SK-N-SH (cell line): Measurements from ENCODE around the gene MANSC1. TPM values are rescaled to one million over a fixed set of nuclear protein-coding genes. Genes with fewer than 3 reads are reported as not detected.
A peak's percentile ranks its signal among the peaks of the same experiment; 100 is the strongest.

Source experiments
- CTCF ChIA-PET: fragments of 300-600, 350-600 bp; formaldehyde crosslinking; extraction: SDS; loops from one replicate; lab custom pipeline; 2021; lab: Yijun Ruan, JAX
- POLR2A ChIA-PET: fragments of 350-600 bp; sonication (Branson Sonifier 250); formaldehyde crosslinking; extraction: SDS; loops from one replicate; lab custom pipeline; 2020; ENCODE audit warnings: antibody characterized with exemption, inconsistent platforms; lab: Yijun Ruan, JAX
- DNase-seq: peaks from one replicate; pipeline ENCODE4 v3.0.0; 2012
- H2AFZ ChIP-seq: fragments of 200-600 bp; sonication (generic); 2 replicates; pipeline ENCODE4 v1.8.1; 2016; ENCODE audit warnings: antibody characterized with exemption, mild to moderate bottlenecking, low read depth
- H3F3A ChIP-seq: fragments of 200-600 bp; sonication (generic); replicated peaks from 2 replicates; pipeline ENCODE3; 2016; ENCODE audit warnings: antibody characterized with exemption, mild to moderate bottlenecking; ENCODE audit not compliant: insufficient read depth
- H3K27ac ChIP-seq, 2 experiments: fragments of 200-500 bp in 1 of 2; fragments of 200-600 bp in 1 of 2; sonication (Bioruptor generic) in 1 of 2; sonication (generic), shearing (Covaris generic) in 1 of 2; 2 replicates each; pipeline versions ENCODE4 v1.5.1 to v1.6.1; 2014 to 2016; ENCODE audit warnings: low read depth in 2 of 2, inconsistent platforms in 1 of 2, low read length in 1 of 2, mild to moderate bottlenecking in 1 of 2, mixed read lengths in 1 of 2
- H3K27me3 ChIP-seq: fragments of 200-600 bp; sonication (generic), shearing (Covaris generic); 2 replicates; pipeline ENCODE4 v1.6.1; 2016; ENCODE audit warnings: mixed run types; ENCODE audit not compliant: insufficient read depth
- H3K36me3 ChIP-seq, 2 experiments: fragments of 200-500 bp in 1 of 2; fragments of 200-600 bp in 1 of 2; sonication (Bioruptor generic) in 1 of 2; sonication (generic) in 1 of 2; replicated peaks in 1 of 2; 2 replicates each; pipeline versions ENCODE3 to v1.5.1; 2014 to 2016; ENCODE audit warnings: low read length in 1 of 2, mild to moderate bottlenecking in 1 of 2; ENCODE audit not compliant: insufficient read depth in 2 of 2, control insufficient read depth in 1 of 2
- H3K4me1 ChIP-seq, 2 experiments: fragments of 200-500 bp in 1 of 2; fragments of 200-600 bp in 1 of 2; sonication (Bioruptor generic) in 1 of 2; sonication (generic), shearing (Covaris generic) in 1 of 2; 2 replicates each; pipeline versions ENCODE4 v1.5.1 to v1.6.1; 2014 to 2016; ENCODE audit warnings: low read depth in 1 of 2, low read length in 1 of 2, mixed run types in 1 of 2; ENCODE audit not compliant: insufficient read depth in 2 of 2, control insufficient read depth in 1 of 2
- H3K4me2 ChIP-seq: fragments of 200-600 bp; sonication (generic), shearing (Covaris generic); 2 replicates; pipeline ENCODE4 v1.6.1; 2017; ENCODE audit warnings: mixed run types
- H3K4me3 ChIP-seq, 2 experiments: fragments of 200-500 bp in 1 of 2; fragments of 200-600 bp in 1 of 2; sonication (Bioruptor generic) in 1 of 2; sonication (generic), shearing (Covaris generic) in 1 of 2; 2 replicates each; pipeline versions ENCODE4 v1.5.1 to v1.8.1; 2014 to 2016; ENCODE audit warnings: low read depth in 2 of 2, inconsistent platforms in 1 of 2, low read length in 1 of 2, mild to moderate bottlenecking in 1 of 2, mixed read lengths in 1 of 2, moderate library complexity in 1 of 2
- H3K79me2 ChIP-seq: fragments of 200-600 bp; sonication (generic); 2 replicates; pipeline ENCODE4 v1.8.1; 2017; ENCODE audit warnings: mild to moderate bottlenecking; ENCODE audit not compliant: insufficient read depth
- H3K9ac ChIP-seq: fragments of 200-600 bp; sonication (generic); 2 replicates; pipeline ENCODE4 v1.6.1; 2017; ENCODE audit warnings: mixed run types
- H3K9me2 ChIP-seq: fragments of 200-600 bp; sonication (generic); 2 replicates; pipeline ENCODE4 v1.6.1; 2017; ENCODE audit warnings: mixed run types
- H3K9me3 ChIP-seq: fragments of 200-600 bp; sonication (generic); 2 replicates; pipeline ENCODE4 v1.6.1; 2017; ENCODE audit warnings: mixed run types, mild to moderate bottlenecking, moderate library complexity
- H4K20me1 ChIP-seq: fragments of 200-600 bp; sonication (generic); 2 replicates; pipeline ENCODE4 v1.6.1; 2017; ENCODE audit warnings: mild to moderate bottlenecking, mixed run types; ENCODE audit not compliant: insufficient read depth
- CHD2 ChIP-seq: fragments of 150-350 bp; IDR thresholded peaks from 2 replicates; pipeline ENCODE4 v1.6.1; 2018; ENCODE audit warnings: low read length; ENCODE audit not compliant: partially characterized antibody
- ELF1 ChIP-seq: IDR thresholded peaks from 2 replicates; pipeline ENCODE4 v1.4.0; 2012
- EP300 ChIP-seq, 2 experiments: IDR thresholded peaks; 2 replicates each; pipeline versions ENCODE4 v1.4.0 to v1.6.1; 2012; ENCODE audit warnings: borderline replicate concordance in 1 of 2, low read depth in 1 of 2, low read length in 1 of 2
- EZH2phosphoT487 ChIP-seq: fragments of 200-600 bp; sonication (generic); IDR thresholded peaks from 2 replicates; pipeline ENCODE4 v1.6.1; 2017; ENCODE audit warnings: low read depth, mixed run types, mild to moderate bottlenecking, antibody characterized with exemption, moderate library complexity, borderline replicate concordance
- FOSL2 ChIP-seq: IDR thresholded peaks from 2 replicates; pipeline ENCODE4 v1.4.0; 2012; ENCODE audit warnings: low read depth, mild to moderate bottlenecking, moderate library complexity, borderline replicate concordance
- FOXJ3 ChIP-seq: sonication (generic); formaldehyde crosslinking; IDR thresholded peaks from 2 replicates; pipeline ENCODE4 v1.5.1; 2020; ENCODE audit warnings: mild to moderate bottlenecking, missing genetic modification reagents
- GABPA ChIP-seq: IDR thresholded peaks from 2 replicates; pipeline ENCODE4 v1.4.0; 2012; ENCODE audit warnings: low read depth, mild to moderate bottlenecking
- JUND ChIP-seq: IDR thresholded peaks from 2 replicates; pipeline ENCODE4 v1.4.0; 2012
- MAX ChIP-seq: IDR thresholded peaks from 2 replicates; pipeline ENCODE4 v1.4.0; 2012; ENCODE audit warnings: low read depth
- MEF2A ChIP-seq: IDR thresholded peaks from 2 replicates; pipeline ENCODE4 v1.4.0; 2012; ENCODE audit warnings: low read depth, borderline replicate concordance
- MXI1 ChIP-seq: IDR thresholded peaks from 2 replicates; pipeline ENCODE4 v1.6.1; 2012; ENCODE audit warnings: mild to moderate bottlenecking, low read depth, low read length, improper control_type of control experiment
- POLR2AphosphoS5 ChIP-seq: IDR thresholded peaks from 2 replicates; pipeline ENCODE4 v1.6.1; 2012; ENCODE audit warnings: low read depth, low read length
- RFX5 ChIP-seq: IDR thresholded peaks from 2 replicates; pipeline ENCODE4 v1.6.1; 2012; ENCODE audit warnings: mild to moderate bottlenecking, improper control_type of control experiment, low read length
- RXRA ChIP-seq: IDR thresholded peaks from 2 replicates; pipeline ENCODE4 v1.4.0; 2012; ENCODE audit warnings: low read depth, mild to moderate bottlenecking, borderline replicate concordance
- SIN3A ChIP-seq: IDR thresholded peaks from 2 replicates; pipeline ENCODE4 v1.6.1; 2012; ENCODE audit warnings: low read depth, mild to moderate bottlenecking, low read length, moderate library complexity, borderline replicate concordance
- TAF1 ChIP-seq: IDR thresholded peaks from 2 replicates; pipeline ENCODE4 v1.6.1; 2012; ENCODE audit warnings: low read depth, mild to moderate bottlenecking, low read length, moderate library complexity, borderline replicate concordance
- TCF12 ChIP-seq: IDR thresholded peaks from 2 replicates; pipeline ENCODE4 v1.4.0; 2012
- TEAD4 ChIP-seq: IDR thresholded peaks from 2 replicates; pipeline ENCODE4 v1.4.0; 2012; ENCODE audit warnings: mild to moderate bottlenecking, borderline replicate concordance; ENCODE audit not compliant: insufficient read depth
- YY1 ChIP-seq: IDR thresholded peaks from 2 replicates; pipeline ENCODE4 v1.4.0; 2012; ENCODE audit warnings: low read depth, mild to moderate bottlenecking
- WGBS: methylation state at CpG from one replicate; pipeline ENCODE4 v1.1.6; 2017; ENCODE audit warnings: low lambda C conversion rate; 5-methylcytosine and 5-hydroxymethylcytosine counted together
- polyA plus RNA-seq, 3 experiments: library from polyadenylated mRNA; depleted of rRNA; stranded (reverse); fragments of >200 nt; gene quantifications; 2 replicates each; pipeline ENCODE4 v1.2.3, GENCODE V29; 2012
- TF ChIP-seq, protein P1 (sequence below): IDR thresholded peaks from 2 replicates; pipeline ENCODE4 v1.6.1; 2012; ENCODE audit warnings: mild to moderate bottlenecking, low read depth, low read length, moderate library complexity
- TF ChIP-seq, protein P2 (sequence below): fragments of 200-600 bp; sonication (generic); IDR thresholded peaks from 2 replicates; pipeline ENCODE4 v1.6.1; 2017; ENCODE audit warnings: antibody characterized with exemption, mild to moderate bottlenecking, moderate library complexity

MANSC1 gene
- polyA plus RNA-seq, 1 of the 3 experiments (the other 2 are of a cell fraction): 2.9 TPM

DNA sequence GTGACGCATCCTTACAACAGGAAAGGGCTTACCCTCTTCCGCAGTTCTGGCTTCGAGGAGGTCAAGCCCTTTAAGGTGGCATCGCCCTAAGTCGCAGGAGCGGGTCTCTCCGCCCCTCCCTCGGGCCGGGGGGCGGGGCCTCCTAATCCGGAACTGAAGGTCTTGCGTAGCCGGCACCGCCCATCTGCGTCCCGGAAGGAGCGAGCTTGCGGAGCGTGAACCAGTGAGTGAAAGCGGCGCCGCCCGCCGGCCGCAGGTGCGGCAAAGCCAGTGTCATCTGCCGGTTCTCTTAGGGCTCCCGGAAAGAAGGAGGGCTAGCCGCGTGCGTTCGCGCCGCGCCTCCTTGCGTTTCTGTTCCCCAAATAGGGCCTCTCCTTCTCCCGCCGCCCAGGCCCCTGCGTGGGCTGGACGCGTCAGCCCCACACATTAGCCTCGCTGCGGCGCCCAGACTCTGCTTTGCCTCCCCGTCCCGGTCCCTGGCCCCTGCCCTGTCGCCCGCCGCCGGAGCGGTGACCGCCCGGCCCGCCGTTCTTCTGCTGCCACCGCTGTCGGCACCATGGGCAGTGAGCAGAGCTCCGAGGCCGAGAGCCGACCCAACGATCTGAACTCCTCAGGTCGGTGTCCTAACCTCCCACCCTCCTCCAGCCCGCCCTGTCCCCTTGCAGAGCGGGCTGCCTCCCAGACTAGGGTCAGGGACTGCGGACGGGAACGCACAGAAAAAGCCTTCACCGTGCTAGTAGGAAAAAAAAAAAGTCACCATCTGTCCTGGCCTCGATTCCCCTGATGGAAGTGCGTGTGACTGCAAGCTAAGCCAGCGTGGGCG is 7.1 kb upstream of the MANSC1 start, which contains the start of gene BORCS5:
BORCS5 (plus strand) TSS at position 183 of the 823 bp plus-strand sequence; CDS start at position 557, 374 bp downstream.
- H2AFZ ChIP-seq: peak within 1 kb of the TSS; percentile 78
- no peaks in the 10 kb centered on the region for H3K9me3 ChIP-seq
- 2% methylated on average over 21 of the region's 72 CpGs for WGBS
- H3F3A ChIP-seq: peaks cover 12% of the 10 kb centered on the region
- no peaks in the 10 kb centered on the region for H3K36me3 ChIP-seq
- H3K9me2 ChIP-seq: no peaks in the 10 kb centered on the region
- POLR2A ChIA-PET: interaction anchor here (0.5 to 2.6 kb wide), 12 partner anchors 10 to 707 kb away, joined by 3 to 14 read pairs (median 3); partner anchors contain the start of gene LRP6
- H3K79me2 ChIP-seq: peaks cover 29% of the 10 kb centered on the region
- peak within 1 kb of the TSS; percentile 76 to 91 for H3K27ac ChIP-seq
- H3K4me3 ChIP-seq: peak within 1 kb of the TSS; percentile 83 to 87
- H3K27me3 ChIP-seq: no peaks in the 10 kb centered on the region
- H4K20me1 ChIP-seq: no peaks in the 10 kb centered on the region
- peaks cover 0 to 9% of the 10 kb centered on the region in 2 experiments; a peak in 2 of 4 replicates for H3K4me1 ChIP-seq
- DNase-seq: peak; percentile 95
- TF ChIP-seq MXI1: peak; percentile 87
- TF ChIP-seq EP300 (IDR thresholded peaks at IDR 0.05; ENCODE audit: borderline replicate concordance in 1 of 2, low read depth in 1 of 2, low read length in 1 of 2): 0 out of 4 replicates have a peak, but pooled peaks of 1 of the 2 experiments have one; percentile 7
- 0 out of 2 replicates have a peak, but pooled peaks have one; percentile 7 for TF ChIP-seq TCF12
- no peak for TF ChIP-seq JUND
- no peak for TF ChIP-seq TEAD4
- TF ChIP-seq POLR2AphosphoS5: peak; percentile 92
- TF ChIP-seq MEF2A: no peak
- TF ChIP-seq RFX5: no peak
- TF ChIP-seq, protein P1, sequence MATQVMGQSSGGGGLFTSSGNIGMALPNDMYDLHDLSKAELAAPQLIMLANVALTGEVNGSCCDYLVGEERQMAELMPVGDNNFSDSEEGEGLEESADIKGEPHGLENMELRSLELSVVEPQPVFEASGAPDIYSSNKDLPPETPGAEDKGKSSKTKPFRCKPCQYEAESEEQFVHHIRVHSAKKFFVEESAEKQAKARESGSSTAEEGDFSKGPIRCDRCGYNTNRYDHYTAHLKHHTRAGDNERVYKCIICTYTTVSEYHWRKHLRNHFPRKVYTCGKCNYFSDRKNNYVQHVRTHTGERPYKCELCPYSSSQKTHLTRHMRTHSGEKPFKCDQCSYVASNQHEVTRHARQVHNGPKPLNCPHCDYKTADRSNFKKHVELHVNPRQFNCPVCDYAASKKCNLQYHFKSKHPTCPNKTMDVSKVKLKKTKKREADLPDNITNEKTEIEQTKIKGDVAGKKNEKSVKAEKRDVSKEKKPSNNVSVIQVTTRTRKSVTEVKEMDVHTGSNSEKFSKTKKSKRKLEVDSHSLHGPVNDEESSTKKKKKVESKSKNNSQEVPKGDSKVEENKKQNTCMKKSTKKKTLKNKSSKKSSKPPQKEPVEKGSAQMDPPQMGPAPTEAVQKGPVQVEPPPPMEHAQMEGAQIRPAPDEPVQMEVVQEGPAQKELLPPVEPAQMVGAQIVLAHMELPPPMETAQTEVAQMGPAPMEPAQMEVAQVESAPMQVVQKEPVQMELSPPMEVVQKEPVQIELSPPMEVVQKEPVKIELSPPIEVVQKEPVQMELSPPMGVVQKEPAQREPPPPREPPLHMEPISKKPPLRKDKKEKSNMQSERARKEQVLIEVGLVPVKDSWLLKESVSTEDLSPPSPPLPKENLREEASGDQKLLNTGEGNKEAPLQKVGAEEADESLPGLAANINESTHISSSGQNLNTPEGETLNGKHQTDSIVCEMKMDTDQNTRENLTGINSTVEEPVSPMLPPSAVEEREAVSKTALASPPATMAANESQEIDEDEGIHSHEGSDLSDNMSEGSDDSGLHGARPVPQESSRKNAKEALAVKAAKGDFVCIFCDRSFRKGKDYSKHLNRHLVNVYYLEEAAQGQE: no peak
- TF ChIP-seq GABPA: peak; percentile 81
- TF ChIP-seq CHD2: peak; percentile 72
- peak; percentile 88 for TF ChIP-seq TAF1
- TF ChIP-seq SIN3A: peak; percentile 74; the same call in 1 of the 2 replicates
- peak; percentile 70 for TF ChIP-seq MAX
- no peak for TF ChIP-seq RXRA
- peak; percentile 90 for TF ChIP-seq ELF1
- no peak for TF ChIP-seq FOXJ3 (CRISPR knock-in tag)
- TF ChIP-seq YY1: no peak
- TF ChIP-seq, protein P2, sequence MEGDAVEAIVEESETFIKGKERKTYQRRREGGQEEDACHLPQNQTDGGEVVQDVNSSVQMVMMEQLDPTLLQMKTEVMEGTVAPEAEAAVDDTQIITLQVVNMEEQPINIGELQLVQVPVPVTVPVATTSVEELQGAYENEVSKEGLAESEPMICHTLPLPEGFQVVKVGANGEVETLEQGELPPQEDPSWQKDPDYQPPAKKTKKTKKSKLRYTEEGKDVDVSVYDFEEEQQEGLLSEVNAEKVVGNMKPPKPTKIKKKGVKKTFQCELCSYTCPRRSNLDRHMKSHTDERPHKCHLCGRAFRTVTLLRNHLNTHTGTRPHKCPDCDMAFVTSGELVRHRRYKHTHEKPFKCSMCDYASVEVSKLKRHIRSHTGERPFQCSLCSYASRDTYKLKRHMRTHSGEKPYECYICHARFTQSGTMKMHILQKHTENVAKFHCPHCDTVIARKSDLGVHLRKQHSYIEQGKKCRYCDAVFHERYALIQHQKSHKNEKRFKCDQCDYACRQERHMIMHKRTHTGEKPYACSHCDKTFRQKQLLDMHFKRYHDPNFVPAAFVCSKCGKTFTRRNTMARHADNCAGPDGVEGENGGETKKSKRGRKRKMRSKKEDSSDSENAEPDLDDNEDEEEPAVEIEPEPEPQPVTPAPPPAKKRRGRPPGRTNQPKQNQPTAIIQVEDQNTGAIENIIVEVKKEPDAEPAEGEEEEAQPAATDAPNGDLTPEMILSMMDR: peak; percentile 34
- TF ChIP-seq FOSL2: no peak
- TF ChIP-seq EZH2phosphoT487: no peak
- CTCF ChIA-PET: interaction anchor here (0.8 to 3.2 kb wide), 11 partner anchors 10 to 386 kb away, joined by 3 to 12 read pairs (median 5); no protein-coding TSS in a partner anchor
- peak within 1 kb of the TSS; percentile 78 for H3K9ac ChIP-seq
- peak within 1 kb of the TSS; percentile 81 for H3K4me2 ChIP-seq
